Astrocyte (in vitro differentiated cells and primary cell): ENCODE measurements around the gene SAG.

Experiments
- EZH2 ChIP-seq: IDR thresholded peaks from 2 replicates; pipeline ENCODE4 v1.6.1; 2012; ENCODE audit warnings: mild to moderate bottlenecking, low read length, inconsistent platforms; ENCODE audit not compliant: insufficient read depth
- TF ChIP-seq, protein P1 (sequence below): IDR thresholded peaks from 2 replicates; pipeline ENCODE4 v1.5.1; 2011; ENCODE audit warnings: low read depth, mild to moderate bottlenecking, inconsistent platforms, low read length, moderate library complexity; ENCODE audit not compliant: insufficient read depth

DNA sequence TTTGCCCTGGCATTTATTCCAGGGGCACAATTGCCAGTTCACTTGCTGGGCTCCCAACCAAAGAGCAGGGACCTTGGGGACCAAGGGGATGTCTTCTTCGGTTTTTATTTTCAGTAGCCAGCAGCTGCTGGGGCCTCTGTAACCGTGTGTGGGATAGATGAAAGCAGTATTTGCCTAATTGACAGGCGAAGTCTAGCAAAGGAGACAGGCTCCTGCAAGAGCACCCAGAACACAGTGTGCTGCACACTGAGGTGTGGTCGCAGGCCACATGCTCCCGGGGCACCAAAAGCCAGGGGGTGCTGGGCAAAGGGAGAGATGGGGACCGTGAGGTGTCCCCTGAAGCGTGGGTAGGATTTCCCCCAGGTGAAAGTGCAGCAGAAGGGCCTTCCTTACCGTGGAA, 5.3 kb downstream of the SAG start:
- TF ChIP-seq, protein P1, sequence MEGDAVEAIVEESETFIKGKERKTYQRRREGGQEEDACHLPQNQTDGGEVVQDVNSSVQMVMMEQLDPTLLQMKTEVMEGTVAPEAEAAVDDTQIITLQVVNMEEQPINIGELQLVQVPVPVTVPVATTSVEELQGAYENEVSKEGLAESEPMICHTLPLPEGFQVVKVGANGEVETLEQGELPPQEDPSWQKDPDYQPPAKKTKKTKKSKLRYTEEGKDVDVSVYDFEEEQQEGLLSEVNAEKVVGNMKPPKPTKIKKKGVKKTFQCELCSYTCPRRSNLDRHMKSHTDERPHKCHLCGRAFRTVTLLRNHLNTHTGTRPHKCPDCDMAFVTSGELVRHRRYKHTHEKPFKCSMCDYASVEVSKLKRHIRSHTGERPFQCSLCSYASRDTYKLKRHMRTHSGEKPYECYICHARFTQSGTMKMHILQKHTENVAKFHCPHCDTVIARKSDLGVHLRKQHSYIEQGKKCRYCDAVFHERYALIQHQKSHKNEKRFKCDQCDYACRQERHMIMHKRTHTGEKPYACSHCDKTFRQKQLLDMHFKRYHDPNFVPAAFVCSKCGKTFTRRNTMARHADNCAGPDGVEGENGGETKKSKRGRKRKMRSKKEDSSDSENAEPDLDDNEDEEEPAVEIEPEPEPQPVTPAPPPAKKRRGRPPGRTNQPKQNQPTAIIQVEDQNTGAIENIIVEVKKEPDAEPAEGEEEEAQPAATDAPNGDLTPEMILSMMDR, result no peak
- TF ChIP-seq EZH2, result no peak
